Neural progenitor cell (in vitro differentiated cells): ENCODE results near the gene NELFB. TPM values are rescaled to one million over a fixed set of nuclear protein-coding genes. Genes with fewer than 3 reads are reported as not detected.
"Not testable (repeated sequence)": the region's sequence is repeated elsewhere in the genome, so short reads cannot be mapped to it uniquely, and the experiment has no call there.

Experiments
- DNase-seq: peaks from one replicate; pipeline ENCODE4 v3.0.0-alpha.2; 2016; ENCODE audit warnings: low spot score
- H2AFZ ChIP-seq: fragments of 200-600 bp; sonication (generic); replicated peaks from 2 replicates; pipeline ENCODE4 v1.6.1; 2016; ENCODE audit warnings: antibody characterized with exemption
- H3F3A ChIP-seq: fragments of 200-600 bp; sonication (generic); 2 replicates; pipeline ENCODE4 v1.6.1; 2016; ENCODE audit warnings: antibody characterized with exemption, low read depth
- H3K27ac ChIP-seq: fragments of 200-600 bp; sonication (generic); 2 replicates; pipeline ENCODE4 v1.5.1; 2016; ENCODE audit warnings: mild to moderate bottlenecking
- H3K27me3 ChIP-seq: fragments of 200-600 bp; sonication (generic); 2 replicates; pipeline ENCODE4 v1.6.1; 2016; ENCODE audit warnings: mild to moderate bottlenecking, moderate library complexity
- H3K36me3 ChIP-seq: fragments of 200-600 bp; sonication (generic); 2 replicates; pipeline ENCODE4 v1.5.1; 2016
- H3K4me1 ChIP-seq: fragments of 200-600 bp; sonication (generic); 2 replicates; pipeline ENCODE4 v1.6.1; 2016; ENCODE audit warnings: mixed run types
- H3K4me2 ChIP-seq: fragments of 200-600 bp; sonication (generic); 2 replicates; pipeline ENCODE4 v1.6.1; 2016
- H3K4me3 ChIP-seq: fragments of 200-600 bp; sonication (generic); 2 replicates; pipeline ENCODE4 v1.5.1; 2016
- H3K79me2 ChIP-seq: fragments of 200-600 bp; sonication (generic); 2 replicates; pipeline ENCODE4 v1.6.1; 2016; ENCODE audit warnings: low read depth
- H3K9ac ChIP-seq: fragments of 200-600 bp; sonication (generic); 2 replicates; pipeline ENCODE4 v1.6.1; 2016
- H3K9me3 ChIP-seq: fragments of 200-600 bp; sonication (generic); 2 replicates; pipeline ENCODE4 v1.5.1; 2016; ENCODE audit warnings: low read depth
- H4K20me1 ChIP-seq: fragments of 200-600 bp; sonication (generic); 2 replicates; pipeline ENCODE4 v1.6.1; 2016; ENCODE audit warnings: low read depth
- H3K27ac Mint-ChIP-seq: 3 replicates; pipeline ENCODE4 v1.8.0; 2021; ENCODE audit warnings: mixed read lengths
- H3K27me3 Mint-ChIP-seq: 2 replicates; pipeline ENCODE4 v1.8.0; 2022; ENCODE audit warnings: low read depth, mild to moderate bottlenecking, inconsistent platforms, moderate library complexity, mixed read lengths; ENCODE audit not compliant: insufficient read depth
- H3K36me3 Mint-ChIP-seq: 3 replicates; pipeline ENCODE4 v1.8.0; 2021; ENCODE audit warnings: mixed read lengths
- H3K4me1 Mint-ChIP-seq: 3 replicates; pipeline ENCODE4 v1.8.0; 2021; ENCODE audit warnings: mixed read lengths
- H3K4me3 Mint-ChIP-seq: 3 replicates; pipeline ENCODE4 v1.8.0; 2021; ENCODE audit warnings: mild to moderate bottlenecking, moderate library complexity, mixed read lengths
- H3K9me3 Mint-ChIP-seq: 3 replicates; pipeline ENCODE4 v1.8.0; 2020; ENCODE audit warnings: mixed read lengths
- CTCF ChIP-seq: fragments of 200-600 bp; sonication (generic); IDR thresholded peaks from 2 replicates; pipeline ENCODE4 v1.5.1; 2017; ENCODE audit warnings: antibody characterized with exemption, mild to moderate bottlenecking
- EZH2 ChIP-seq: fragments of 200-600 bp; sonication (generic); IDR thresholded peaks from 2 replicates; pipeline ENCODE4 v1.6.1; 2017; ENCODE audit warnings: antibody characterized with exemption, mild to moderate bottlenecking, moderate library complexity
- EZH2phosphoT487 ChIP-seq: fragments of 200-600 bp; sonication (generic); IDR thresholded peaks from 2 replicates; pipeline ENCODE4 v1.6.1; 2017; ENCODE audit warnings: antibody characterized with exemption
- total RNA-seq: library from RNA; depleted of rRNA; stranded (reverse); fragments of >200 nt; gene quantifications from 2 replicates; pipeline ENCODE4 v1.2.3, GENCODE V29; 2015; ENCODE audit warnings: low replicate concordance

Gene NELFB
- total RNA-seq, 1 donor from 2014 or later: 35.2 TPM

- Histone ChIP-seq H3K4me1 (peaks cover 7% of the 10 kb centered on the region), H3K9ac (peak overlapping the region; percentile 68), H3F3A (peaks cover 51% of the 10 kb centered on the region), H3K27ac (no peak overlapping the region), H3K9me3 (no peaks in the 10 kb centered on the region), H3K4me3 (peak overlapping the region; percentile 100), H4K20me1 (peaks cover 44% of the 10 kb centered on the region), H3K27me3 (no peaks in the 10 kb centered on the region), H3K36me3 (no peaks in the 10 kb centered on the region), H3K79me2 (peaks cover 36% of the 10 kb centered on the region), H3K4me2 (peak overlapping the region; percentile 100), H2AFZ (no peak overlapping the region)
- TF ChIP-seq CTCF (no peak), EZH2 (no peak), EZH2phosphoT487 (no peak)
- H3K4me3 Mint-ChIP-seq: peak overlapping the region; percentile 92
- H3K4me1 Mint-ChIP-seq: peaks cover 43% of the 10 kb centered on the region
- peaks cover 14% of the 10 kb centered on the region for H3K36me3 Mint-ChIP-seq
- H3K27ac Mint-ChIP-seq: no peak overlapping the region
- H3K27me3 Mint-ChIP-seq: no peaks in the 10 kb centered on the region
- H3K9me3 Mint-ChIP-seq: no peaks in the 10 kb centered on the region
- DNase-seq: no peak
These were observed 12.6 kb upstream of the NELFB start for GRCh38 chr9:137242269-137243203.

DNA sequence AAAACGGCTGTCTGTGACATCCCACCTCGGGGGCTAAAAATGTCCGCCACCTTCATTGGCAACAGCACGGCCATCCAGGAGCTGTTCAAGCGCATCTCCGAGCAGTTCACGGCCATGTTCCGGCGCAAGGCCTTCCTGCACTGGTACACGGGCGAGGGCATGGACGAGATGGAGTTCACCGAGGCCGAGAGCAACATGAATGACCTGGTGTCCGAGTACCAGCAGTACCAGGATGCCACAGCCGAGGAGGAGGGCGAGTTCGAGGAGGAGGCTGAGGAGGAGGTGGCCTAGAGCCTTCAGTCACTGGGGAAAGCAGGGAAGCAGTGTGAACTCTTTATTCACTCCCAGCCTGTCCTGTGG lies 11.9 kb upstream of the NELFB start:
- H3K27ac Mint-ChIP-seq, H3K27me3 Mint-ChIP-seq, H3K4me1 ChIP-seq, H3K36me3 ChIP-seq, H3K4me3 ChIP-seq, H3K27ac ChIP-seq, DNase-seq, H3K4me2 ChIP-seq, H2AFZ ChIP-seq, H3K9ac ChIP-seq, H3K9me3 Mint-ChIP-seq, H3K9me3 ChIP-seq, H3K27me3 ChIP-seq: not testable (repeated sequence)
- peaks cover 36% of the 10 kb centered on the region for H3K79me2 ChIP-seq
- peaks cover 14% of the 10 kb centered on the region for H3K36me3 Mint-ChIP-seq
- peak overlapping the region; percentile 92 for H3K4me3 Mint-ChIP-seq
- peaks cover 45% of the 10 kb centered on the region for H3K4me1 Mint-ChIP-seq
- peaks cover 44% of the 10 kb centered on the region for H4K20me1 ChIP-seq
- H3F3A ChIP-seq: peaks cover 47% of the 10 kb centered on the region

DNA sequence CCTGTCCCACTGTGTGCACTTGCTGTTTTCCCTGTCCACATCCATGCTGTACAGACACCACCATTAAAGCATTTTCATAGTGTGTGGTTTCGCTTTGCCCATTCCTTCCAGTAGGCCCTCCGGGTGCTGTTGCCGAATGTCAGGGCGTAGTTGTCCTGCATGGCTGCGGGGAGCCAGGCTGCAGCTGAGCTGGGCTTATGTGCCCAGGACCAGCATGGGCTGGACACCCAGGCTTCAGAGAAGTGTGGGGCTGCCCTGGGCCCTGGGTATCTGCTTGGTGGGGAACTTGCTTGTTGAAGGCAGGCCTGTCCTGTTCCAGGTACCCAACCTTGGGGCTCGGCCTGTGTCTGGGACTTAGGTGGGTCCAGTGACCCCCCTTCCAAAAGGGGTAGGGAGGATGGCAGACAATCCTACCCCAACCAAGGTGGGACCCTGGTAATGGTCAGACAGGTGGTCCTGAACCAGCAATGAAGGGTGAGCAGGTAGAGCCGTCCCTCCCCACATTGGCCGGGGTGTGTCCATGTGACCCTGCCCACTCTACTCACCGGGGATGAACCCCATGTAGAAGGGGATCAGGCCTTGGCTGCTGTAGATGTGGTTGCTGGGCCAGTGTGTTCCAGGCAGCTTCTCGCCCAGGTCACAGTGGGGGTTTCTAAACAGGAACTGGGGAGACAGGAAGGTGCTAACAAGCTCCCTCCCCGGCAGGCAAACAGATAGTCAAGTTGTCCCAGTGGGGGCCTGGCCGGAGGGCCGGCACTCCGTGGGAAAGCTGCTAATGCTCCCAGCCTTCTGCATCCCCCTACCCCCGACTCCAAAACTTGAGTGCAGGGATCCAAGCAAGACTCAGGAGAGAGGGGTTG lies 11.3 kb upstream of the NELFB start:
- Histone ChIP-seq H3K79me2 (peaks cover 33% of the 10 kb centered on the region), H3K27me3 (no peaks in the 10 kb centered on the region), H3K9me3 (no peaks in the 10 kb centered on the region), H2AFZ (no peak overlapping the region), H3K4me2 (no peak overlapping the region), H3K4me1 (peaks cover 7% of the 10 kb centered on the region), H3K27ac (no peak overlapping the region), H4K20me1 (peaks cover 38% of the 10 kb centered on the region), H3K36me3 (no peaks in the 10 kb centered on the region), H3K4me3 (no peak overlapping the region), H3K9ac (no peak overlapping the region), H3F3A (peaks cover 43% of the 10 kb centered on the region)
- DNase-seq: no peak
- Mint-ChIP-seq H3K27me3 (no peaks in the 10 kb centered on the region), H3K9me3 (no peaks in the 10 kb centered on the region), H3K4me1 (peaks cover 42% of the 10 kb centered on the region), H3K4me3 (peak overlapping the region; percentile 92), H3K27ac (no peak overlapping the region), H3K36me3 (peaks cover 14% of the 10 kb centered on the region)
- TF ChIP-seq EZH2phosphoT487 (no peak), EZH2 (no peak), CTCF (no peak)
